Measurements from ENCODE around the gene KLHL29. TPM values are rescaled to one million over a fixed set of nuclear protein-coding genes. Genes with fewer than 3 reads are reported as not detected.

KLHL29 gene
- total and polyA plus RNA-seq, 2 donors: 5.7 to 8.7 TPM

DNA sequence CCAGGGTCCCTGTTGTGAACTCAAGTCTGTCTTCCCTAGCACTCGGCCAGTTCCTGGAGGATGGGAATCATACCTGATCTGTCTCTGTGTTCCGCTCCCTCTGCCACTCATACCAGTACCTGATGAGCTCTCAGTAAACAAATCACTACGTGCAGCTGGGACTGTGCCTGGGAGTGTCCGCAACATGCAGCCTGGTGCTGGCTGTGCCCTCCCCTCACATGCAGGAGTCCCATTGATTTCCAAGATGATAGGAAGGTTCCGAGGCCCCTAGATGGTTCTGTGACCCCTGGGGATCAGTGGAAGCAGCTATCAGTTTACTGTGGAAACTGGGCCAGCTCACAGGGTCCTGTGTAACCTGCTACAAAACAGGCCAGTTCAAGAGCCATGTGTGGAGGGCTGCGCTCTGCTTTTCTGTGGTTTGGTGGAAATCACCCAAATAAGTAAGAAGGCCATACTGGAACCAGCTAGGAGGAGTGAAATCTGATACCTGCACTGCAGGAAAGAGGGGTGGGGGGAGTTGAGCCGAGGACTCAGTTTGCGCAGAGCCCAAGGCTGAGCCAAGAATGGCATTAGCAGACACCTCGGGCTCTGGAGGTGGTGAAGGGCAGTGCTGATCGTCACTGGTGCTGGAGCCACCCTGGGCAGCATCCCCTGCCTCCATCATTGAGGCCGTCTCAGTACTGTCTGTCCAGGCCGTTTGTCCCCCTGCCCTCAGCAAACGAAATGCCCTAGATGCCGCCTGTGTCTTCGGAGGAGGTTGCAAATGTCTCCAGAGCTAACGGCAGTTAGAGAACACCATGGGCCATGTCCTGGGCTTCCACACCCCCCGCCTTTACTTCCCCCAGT lies 93.3 kb downstream of the KLHL29 start:
- Histone ChIP-seq H3K4me1 (ENCODE audit: insufficient read depth) (no peaks in the 10 kb centered on the region), H3K36me3 (ENCODE audit: insufficient read depth) (no peaks in the 10 kb centered on the region), H3K4me3 (ENCODE audit: low read depth, low read length) (no peak overlapping the region), H3K27ac (ENCODE audit: low read depth) (no peak overlapping the region)
- DNase-seq (ENCODE audit: extremely low spot score): no peak
- WGBS: 84% methylated on average over 17 of the region's 17 CpGs

- H3K27ac ChIP-seq (ENCODE audit: low read depth): no peak overlapping the region
- no peaks in the 10 kb centered on the region for H3K4me1 ChIP-seq (ENCODE audit: insufficient read depth)
- DNase-seq (ENCODE audit: extremely low spot score): no peak
- WGBS: 82% methylated on average over 20 of the region's 20 CpGs
- H3K4me3 ChIP-seq (ENCODE audit: low read depth, low read length): no peak overlapping the region
- no peaks in the 10 kb centered on the region for H3K36me3 ChIP-seq (ENCODE audit: insufficient read depth)
These were observed 94.1 kb downstream of the KLHL29 start for GRCh38 chr2:23478933-23479683.

GRCh38 chr2:23480957-23481797 lies 96.2 kb downstream of the KLHL29 start:
- H3K36me3 ChIP-seq (ENCODE audit: insufficient read depth): no peaks in the 10 kb centered on the region
- WGBS: 66% methylated on average over 17 of the region's 17 CpGs
- DNase-seq (ENCODE audit: extremely low spot score): peak; percentile 39
- no peak overlapping the region for H3K4me3 ChIP-seq (ENCODE audit: low read depth, low read length)
- no peaks in the 10 kb centered on the region for H3K4me1 ChIP-seq (ENCODE audit: insufficient read depth)
- H3K27ac ChIP-seq (ENCODE audit: low read depth): no peak overlapping the region

DNA sequence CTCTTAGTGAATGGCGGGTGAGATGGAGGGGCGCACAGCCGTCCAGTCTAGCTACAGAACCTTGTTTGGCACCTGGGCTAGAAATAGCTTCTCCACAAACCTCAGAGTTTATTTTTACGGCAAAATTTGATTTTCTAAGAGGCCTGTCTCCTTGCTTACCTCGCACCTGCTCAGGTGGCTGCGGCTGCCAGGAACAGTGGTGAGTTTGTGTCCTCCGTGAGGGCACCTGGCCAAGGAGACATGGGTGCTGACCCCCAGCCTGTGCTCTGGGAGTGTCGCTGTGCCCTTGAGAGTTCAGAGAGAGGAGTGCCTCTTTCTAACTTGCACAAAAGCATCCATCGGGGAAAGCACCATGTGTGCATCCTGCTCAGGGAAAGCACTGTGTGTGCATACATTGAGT lies 97.2 kb downstream of the KLHL29 start:
- WGBS: 96% methylated on average over 9 of the region's 9 CpGs
- H3K4me3 ChIP-seq (ENCODE audit: low read depth, low read length): no peak overlapping the region
- no peaks in the 10 kb centered on the region for H3K4me1 ChIP-seq (ENCODE audit: insufficient read depth)
- DNase-seq (ENCODE audit: extremely low spot score): no peak
- H3K36me3 ChIP-seq (ENCODE audit: insufficient read depth): no peaks in the 10 kb centered on the region
- H3K27ac ChIP-seq (ENCODE audit: low read depth): no peak overlapping the region

DNA sequence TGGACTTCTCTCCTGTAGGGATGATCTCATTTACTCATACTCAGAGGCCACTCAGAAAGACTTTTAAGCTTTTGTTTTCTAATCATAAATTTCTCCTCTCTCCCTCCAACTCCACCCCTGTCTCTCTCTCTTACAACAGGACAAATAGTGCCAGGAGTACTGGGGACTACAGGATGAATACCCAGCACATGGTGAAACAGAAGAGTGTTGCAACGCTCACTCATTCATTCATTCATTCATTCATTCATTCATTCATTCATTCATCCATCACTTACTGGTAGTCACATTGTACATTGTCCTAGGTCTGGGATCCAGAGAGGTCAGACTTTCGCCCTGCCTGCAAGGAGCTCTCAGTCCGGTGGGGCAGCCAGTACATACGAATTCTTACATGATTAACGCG lies 97.6 kb downstream of the KLHL29 start:
- Histone ChIP-seq H3K27ac (ENCODE audit: low read depth) (no peak overlapping the region), H3K36me3 (ENCODE audit: insufficient read depth) (no peaks in the 10 kb centered on the region), H3K4me1 (ENCODE audit: insufficient read depth) (no peaks in the 10 kb centered on the region), H3K4me3 (ENCODE audit: low read depth, low read length) (no peak overlapping the region)
- DNase-seq (ENCODE audit: extremely low spot score): no peak
- WGBS: 94% methylated on average over 6 of the region's 6 CpGs

GRCh38 chr2:23483791-23484190 lies 98.8 kb downstream of the KLHL29 start:
- Histone ChIP-seq H3K36me3 (ENCODE audit: insufficient read depth) (no peaks in the 10 kb centered on the region), H3K4me3 (ENCODE audit: low read depth, low read length) (no peak overlapping the region), H3K27ac (ENCODE audit: low read depth) (no peak overlapping the region), H3K4me1 (ENCODE audit: insufficient read depth) (no peaks in the 10 kb centered on the region)
- no peak for DNase-seq (ENCODE audit: extremely low spot score)
- WGBS: 88% methylated on average over 5 of the region's 5 CpGs

DNA sequence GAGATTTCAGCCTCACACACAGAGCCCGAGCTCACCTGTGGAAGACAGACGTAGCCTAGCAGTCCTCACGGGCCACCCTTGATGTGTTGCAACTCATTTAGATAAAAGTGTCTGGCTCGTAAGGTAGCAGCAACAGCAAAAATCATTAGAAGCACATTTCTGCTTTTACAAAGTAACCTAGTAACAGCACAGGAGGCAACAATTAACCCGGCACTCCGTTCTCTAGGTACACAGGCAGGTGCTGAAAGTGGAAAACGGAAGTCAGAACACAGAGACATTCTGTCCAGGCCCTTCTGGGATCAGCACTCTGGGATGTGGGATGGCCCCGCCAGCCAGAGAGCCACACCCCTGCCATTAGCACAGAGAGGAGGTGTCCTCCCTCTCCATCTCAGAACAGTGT lies 99.3 kb downstream of the KLHL29 start:
- no peak overlapping the region for H3K27ac ChIP-seq (ENCODE audit: low read depth)
- 96% methylated on average over 8 of the region's 8 CpGs for WGBS
- no peak overlapping the region for H3K4me3 ChIP-seq (ENCODE audit: low read depth, low read length)
- H3K4me1 ChIP-seq (ENCODE audit: insufficient read depth): no peaks in the 10 kb centered on the region
- no peaks in the 10 kb centered on the region for H3K36me3 ChIP-seq (ENCODE audit: insufficient read depth)
- no peak for DNase-seq (ENCODE audit: extremely low spot score)

DNA sequence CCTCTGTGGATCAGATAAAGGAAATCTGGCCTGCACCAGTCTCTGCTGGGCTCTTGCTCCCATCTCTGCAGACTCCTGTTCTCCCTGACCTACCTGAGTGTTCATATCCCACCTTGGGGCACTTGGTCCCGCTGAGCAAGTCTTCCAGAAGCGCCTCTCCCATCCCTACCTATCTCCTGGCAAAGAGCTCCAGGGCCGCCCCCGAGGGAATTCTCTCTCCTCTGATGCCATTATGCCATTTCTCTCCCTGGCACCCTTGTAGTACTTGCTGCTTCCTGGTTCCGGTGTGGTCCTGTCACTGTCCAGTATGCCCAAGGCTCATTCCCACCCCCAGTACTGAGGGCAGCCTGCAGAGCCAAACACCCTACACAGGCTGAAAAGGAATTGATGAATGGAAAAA lies 99.8 kb downstream of the KLHL29 start:
- no peak for DNase-seq (ENCODE audit: extremely low spot score)
- Histone ChIP-seq H3K4me3 (ENCODE audit: low read depth, low read length) (no peak overlapping the region), H3K27ac (ENCODE audit: low read depth) (no peak overlapping the region), H3K36me3 (ENCODE audit: insufficient read depth) (no peaks in the 10 kb centered on the region), H3K4me1 (ENCODE audit: insufficient read depth) (no peaks in the 10 kb centered on the region)
- WGBS: 91% methylated on average over 5 of the region's 5 CpGs

DNA sequence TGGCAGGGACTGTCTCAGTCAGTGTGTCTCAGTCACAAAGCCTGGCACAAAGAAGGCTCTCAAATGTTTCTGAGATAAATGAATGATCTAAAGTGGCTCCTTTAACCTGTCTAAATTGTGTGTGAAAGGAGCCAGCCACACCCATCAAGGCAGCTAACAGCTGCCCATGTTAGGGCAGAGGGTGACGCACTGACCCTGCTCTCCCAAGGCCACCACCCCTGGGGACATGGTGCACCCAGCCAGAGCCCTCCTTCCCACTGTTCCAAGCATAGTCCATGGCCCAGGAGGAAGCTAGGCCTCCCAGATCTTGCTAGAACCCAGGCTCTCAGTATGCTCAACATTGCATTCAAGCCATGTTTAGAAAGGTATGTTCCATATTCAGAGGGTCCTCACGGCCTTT lies 100.3 kb downstream of the KLHL29 start:
- Histone ChIP-seq H3K4me1 (ENCODE audit: insufficient read depth) (no peaks in the 10 kb centered on the region), H3K27ac (ENCODE audit: low read depth) (no peak overlapping the region), H3K36me3 (ENCODE audit: insufficient read depth) (no peaks in the 10 kb centered on the region), H3K4me3 (ENCODE audit: low read depth, low read length) (no peak overlapping the region)
- 97% methylated on average over 2 of the region's 2 CpGs for WGBS
- DNase-seq (ENCODE audit: extremely low spot score): no peak

- Histone ChIP-seq H3K4me3 (ENCODE audit: low read depth, low read length) (no peak overlapping the region), H3K4me1 (ENCODE audit: insufficient read depth) (no peaks in the 10 kb centered on the region), H3K27ac (ENCODE audit: low read depth) (no peak overlapping the region), H3K36me3 (ENCODE audit: insufficient read depth) (no peaks in the 10 kb centered on the region)
- WGBS: 89% methylated on average over 10 of the region's 10 CpGs
- no peak for DNase-seq (ENCODE audit: extremely low spot score)
These were observed 101.1 kb downstream of the KLHL29 start for GRCh38 chr2:23485841-23486683.

DNA sequence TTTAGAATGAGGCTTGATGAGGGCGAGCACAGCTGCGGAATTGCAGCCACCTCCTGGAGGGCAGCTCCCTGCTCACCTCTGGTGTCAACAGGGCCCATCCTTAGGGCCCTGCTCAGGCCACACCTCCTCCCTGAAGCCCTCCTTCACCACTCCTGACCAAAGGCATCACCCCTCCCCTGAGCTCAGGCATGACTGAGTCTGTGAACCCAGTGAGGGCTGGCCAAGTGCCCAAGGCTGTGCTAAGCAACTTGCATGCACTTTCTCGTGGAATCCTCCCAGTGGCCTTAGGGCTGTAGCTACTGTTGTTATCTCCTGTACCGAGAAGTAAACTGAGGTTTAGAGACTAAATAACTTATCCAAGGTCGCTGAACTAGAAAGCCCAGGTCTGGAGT lies 101.7 kb downstream of the KLHL29 start:
- H3K4me3 ChIP-seq (ENCODE audit: low read depth, low read length): no peak overlapping the region
- H3K27ac ChIP-seq (ENCODE audit: low read depth): no peak overlapping the region
- no peak for DNase-seq (ENCODE audit: extremely low spot score)
- WGBS: 80% methylated on average over 5 of the region's 5 CpGs
- no peaks in the 10 kb centered on the region for H3K4me1 ChIP-seq (ENCODE audit: insufficient read depth)
- no peaks in the 10 kb centered on the region for H3K36me3 ChIP-seq (ENCODE audit: insufficient read depth)

GRCh38 chr2:23487735-23488492 lies 102.9 kb downstream of the KLHL29 start:
- Histone ChIP-seq H3K4me1 (ENCODE audit: insufficient read depth) (no peaks in the 10 kb centered on the region), H3K36me3 (ENCODE audit: insufficient read depth) (no peaks in the 10 kb centered on the region), H3K4me3 (ENCODE audit: low read depth, low read length) (no peak overlapping the region), H3K27ac (ENCODE audit: low read depth) (no peak overlapping the region)
- WGBS: 92% methylated on average over 14 of the region's 14 CpGs
- no peak for DNase-seq (ENCODE audit: extremely low spot score)

All from urinary bladder (tissue), 4 donors.